ENCODE results near the gene PEX16. TPM values are rescaled to one million over a fixed set of nuclear protein-coding genes. Genes with fewer than 3 reads are reported as not detected.

The PEX16 gene
- total and polyA plus RNA-seq, 2 of the 13 experiments (the other 11 are each of a cell fraction or from before 2014, with no cell fraction given) = 12.5 to 21.8 TPM

- TF ChIP-seq ZNF34 (CRISPR knock-in tag; IDR thresholded peaks at IDR 0.05; ENCODE audit: borderline replicate concordance) (peak; percentile 60; the same call in 1 of the 2 replicates), ZNF33B (CRISPR knock-in tag; IDR thresholded peaks at IDR 0.05) (no peak), ZNF251 (CRISPR knock-in tag; IDR thresholded peaks at IDR 0.05) (0 out of 2 replicates have a peak, but pooled peaks have one; percentile 31), TRAFD1 (CRISPR knock-in tag; IDR thresholded peaks at IDR 0.05; ENCODE audit: borderline replicate concordance) (no peak), ZEB1 (IDR thresholded peaks at IDR 0.05; ENCODE audit: insufficient replicate concordance, low read depth) (peak; percentile 98), ZNF556 (CRISPR knock-in tag; IDR thresholded peaks at IDR 0.05; ENCODE audit: borderline replicate concordance) (peak; percentile 62; the same call in 1 of the 2 replicates), ZNF788 (CRISPR knock-in tag; IDR thresholded peaks at IDR 0.05; ENCODE audit: borderline replicate concordance) (peak; percentile 89), KMT2B (CRISPR knock-in tag; IDR thresholded peaks at IDR 0.05) (peak; percentile 39; the same call in 1 of the 2 replicates), ZNF557 (CRISPR knock-in tag; IDR thresholded peaks at IDR 0.05) (0 out of 2 replicates have a peak, but pooled peaks have one; percentile 41), HIVEP1 (CRISPR knock-in tag; IDR thresholded peaks at IDR 0.05) (no peak), HNF4G (IDR thresholded peaks at IDR 0.05; ENCODE audit: borderline replicate concordance, low read depth, low read length) (no peak), HNF4G (CRISPR knock-in tag; IDR thresholded peaks at IDR 0.05; ENCODE audit: borderline replicate concordance, low read depth) (no peak), GLI4 (CRISPR knock-in tag; IDR thresholded peaks at IDR 0.05; ENCODE audit: borderline replicate concordance) (no peak), ZNF446 (CRISPR knock-in tag; IDR thresholded peaks at IDR 0.05) (no peak), GPN1 (CRISPR knock-in tag; IDR thresholded peaks at IDR 0.05; ENCODE audit: borderline replicate concordance) (no peak), KLF6 (CRISPR knock-in tag; IDR thresholded peaks at IDR 0.05) (no peak), KLF16 (CRISPR knock-in tag; IDR thresholded peaks at IDR 0.05) (peak in 1 of 2 experiments; percentile 18; a peak in 1 of 4 replicates), SRY (CRISPR knock-in tag; IDR thresholded peaks at IDR 0.05) (no peak), ZNF629 (CRISPR knock-in tag; conservative IDR thresholded peaks at IDR 0.05) (no peak), FOXK2 (IDR thresholded peaks at IDR 0.05) (no peak)
- TF ChIP-seq, protein P1, sequence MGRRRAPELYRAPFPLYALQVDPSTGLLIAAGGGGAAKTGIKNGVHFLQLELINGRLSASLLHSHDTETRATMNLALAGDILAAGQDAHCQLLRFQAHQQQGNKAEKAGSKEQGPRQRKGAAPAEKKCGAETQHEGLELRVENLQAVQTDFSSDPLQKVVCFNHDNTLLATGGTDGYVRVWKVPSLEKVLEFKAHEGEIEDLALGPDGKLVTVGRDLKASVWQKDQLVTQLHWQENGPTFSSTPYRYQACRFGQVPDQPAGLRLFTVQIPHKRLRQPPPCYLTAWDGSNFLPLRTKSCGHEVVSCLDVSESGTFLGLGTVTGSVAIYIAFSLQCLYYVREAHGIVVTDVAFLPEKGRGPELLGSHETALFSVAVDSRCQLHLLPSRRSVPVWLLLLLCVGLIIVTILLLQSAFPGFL (CRISPR knock-in tag; IDR thresholded peaks at IDR 0.05) = no peak
- TF ChIP-seq, protein P2, sequence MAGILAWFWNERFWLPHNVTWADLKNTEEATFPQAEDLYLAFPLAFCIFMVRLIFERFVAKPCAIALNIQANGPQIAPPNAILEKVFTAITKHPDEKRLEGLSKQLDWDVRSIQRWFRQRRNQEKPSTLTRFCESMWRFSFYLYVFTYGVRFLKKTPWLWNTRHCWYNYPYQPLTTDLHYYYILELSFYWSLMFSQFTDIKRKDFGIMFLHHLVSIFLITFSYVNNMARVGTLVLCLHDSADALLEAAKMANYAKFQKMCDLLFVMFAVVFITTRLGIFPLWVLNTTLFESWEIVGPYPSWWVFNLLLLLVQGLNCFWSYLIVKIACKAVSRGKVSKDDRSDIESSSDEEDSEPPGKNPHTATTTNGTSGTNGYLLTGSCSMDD (CRISPR knock-in tag; IDR thresholded peaks at IDR 0.05) = no peak
- TF ChIP-seq, protein P3, sequence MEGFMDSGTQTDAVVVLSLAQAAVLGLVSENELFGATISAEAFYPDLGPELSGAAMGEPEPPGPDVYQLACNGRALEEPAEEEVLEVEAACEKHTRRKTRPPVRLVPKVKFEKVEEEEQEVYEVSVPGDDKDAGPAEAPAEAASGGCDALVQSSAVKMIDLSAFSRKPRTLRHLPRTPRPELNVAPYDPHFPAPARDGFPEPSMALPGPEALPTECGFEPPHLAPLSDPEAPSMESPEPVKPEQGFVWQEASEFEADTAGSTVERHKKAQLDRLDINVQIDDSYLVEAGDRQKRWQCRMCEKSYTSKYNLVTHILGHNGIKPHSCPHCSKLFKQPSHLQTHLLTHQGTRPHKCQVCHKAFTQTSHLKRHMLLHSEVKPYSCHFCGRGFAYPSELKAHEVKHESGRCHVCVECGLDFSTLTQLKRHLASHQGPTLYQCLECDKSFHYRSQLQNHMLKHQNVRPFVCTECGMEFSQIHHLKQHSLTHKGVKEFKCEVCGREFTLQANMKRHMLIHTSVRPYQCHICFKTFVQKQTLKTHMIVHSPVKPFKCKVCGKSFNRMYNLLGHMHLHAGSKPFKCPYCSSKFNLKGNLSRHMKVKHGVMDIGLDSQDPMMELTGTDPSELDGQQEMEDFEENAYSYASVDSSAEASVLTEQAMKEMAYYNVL (CRISPR knock-in tag; IDR thresholded peaks at IDR 0.05; ENCODE audit: borderline replicate concordance) = no peak; the same call in 1 of the 2 replicates
These were observed 4.1 kb upstream of the PEX16 start (continued) for GRCh38 chr11:45921561-45922424.
